Sigmoid colon (tissue), 7 donors: ENCODE results near the gene RANBP17. TPM values are rescaled to one million over a fixed set of nuclear protein-coding genes. Genes with fewer than 3 reads are reported as not detected.

ENCODE experiments used
- DNase-seq: peaks from one replicate; pipeline ENCODE4 v3.0.0-alpha.2; 2019
- H3K27ac ChIP-seq, 4 donors: fragments of 200-600 bp; sonication (generic); one replicate each; pipeline ENCODE4 v1.5.1; 2016 to 2019; ENCODE audit warnings: mild to moderate bottlenecking in 1 of 4
- H3K27me3 ChIP-seq, 3 donors: fragments of 200-600 bp; sonication (generic); one replicate each; pipeline ENCODE4 v1.5.1; 2019; ENCODE audit warnings: mild to moderate bottlenecking in 1 of 3
- H3K36me3 ChIP-seq, 4 donors: fragments of 200-600 bp; sonication (generic); one replicate each; pipeline ENCODE4 v1.5.1; 2016 to 2019
- H3K4me1 ChIP-seq, 4 donors: fragments of 200-600 bp; sonication (generic); one replicate each; pipeline ENCODE4 v1.5.1; 2017 to 2019
- H3K4me3 ChIP-seq, 4 donors: fragments of 200-600 bp; sonication (generic); one replicate each; pipeline ENCODE4 v1.5.1; 2017 to 2019; ENCODE audit warnings: mild to moderate bottlenecking in 2 of 4, moderate library complexity in 1 of 4
- H3K9me3 ChIP-seq, 4 donors: fragments of 200-600 bp in 3 of 4; sonication (generic) in 3 of 4; one replicate each; pipeline versions ENCODE4 v1.5.1 to v1.6.1; 2013 to 2019
- EP300 ChIP-seq, 4 donors: sonication (generic); formaldehyde crosslinking; IDR thresholded peaks; one replicate each; pipeline ENCODE4 v1.6.1; 2017; ENCODE audit warnings: antibody characterized with exemption in 4 of 4
- POLR2A ChIP-seq, 2 donors: fragments of 450-650 bp; IDR thresholded peaks; one replicate each; pipeline ENCODE4 v1.6.1; 2016; ENCODE audit warnings: antibody characterized with exemption in 2 of 2, mild to moderate bottlenecking in 2 of 2, moderate library complexity in 2 of 2
- POLR2AphosphoS5 ChIP-seq, 4 donors: sonication (generic); formaldehyde crosslinking; IDR thresholded peaks; one replicate each; pipeline ENCODE4 v1.6.1; 2017; ENCODE audit warnings: antibody characterized with exemption in 4 of 4
- WGBS, 2 donors: extraction: QIAGEN DNeasy Blood & Tissue Kit; methylation state at CpG; one replicate each; pipeline ENCODE4 v1.1.7; 2013; 5-methylcytosine and 5-hydroxymethylcytosine counted together
- intact Hi-C: fragments of 100-400 bp; cut with DNase I; formaldehyde crosslinking; loops from one replicate; pipeline ENCODE4 v1.15.1; 2023
- polyA plus RNA-seq, 3 donors: library from polyadenylated mRNA; stranded (reverse); fragments of 200-250 nt; gene quantifications; one replicate each; pipeline ENCODE4 v1.2.3, GENCODE V29; 2013
- total RNA-seq, 4 donors: library from RNA; depleted of rRNA; stranded (reverse); fragments of >200 nt; gene quantifications; one replicate each; pipeline ENCODE4 v1.1.0, GENCODE V29; 2016
- TF ChIP-seq, protein P1 (sequence below), 4 experiments: fragments of 450-650 bp in 3 of 4; fragments of 200-600 bp in 1 of 4; IDR thresholded peaks; one replicate each; pipeline ENCODE4 v1.5.1; 2016 to 2019; ENCODE audit warnings: antibody characterized with exemption in 4 of 4, mild to moderate bottlenecking in 3 of 4, moderate library complexity in 2 of 4
- donor health status: healthy with polysubstance abuse.
- donor health status: Bipolar disorder and iron deficiency.
- donor health status: healthy.

The RANBP17 gene
- total and polyA plus RNA-seq, 7 donors, result 0.23 to 25.8 (median 11.4) TPM

DNA sequence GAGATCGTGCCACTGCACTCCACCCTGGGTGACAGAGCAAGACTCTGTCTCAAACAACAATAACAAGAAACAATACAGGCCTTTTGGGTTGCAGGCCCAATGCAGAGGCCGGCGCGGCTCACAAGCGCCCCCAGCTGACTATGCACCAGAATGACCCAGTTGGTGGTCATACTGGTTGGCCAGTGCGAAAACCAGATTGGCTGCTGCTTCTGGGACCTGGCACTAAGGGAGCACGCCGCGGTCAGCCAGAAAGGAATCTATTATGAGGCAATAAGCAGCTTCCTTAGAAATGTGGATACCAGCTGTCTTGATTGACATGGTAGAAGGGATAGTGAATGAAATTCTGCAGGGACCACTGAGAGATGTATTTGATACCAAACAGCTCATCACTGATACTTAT lies 35.0 kb downstream of the RANBP17 start:
- Histone ChIP-seq H3K9me3 (no peaks in the 10 kb centered on the region), H3K27me3 (no peaks in the 10 kb centered on the region), H3K27ac (no peak overlapping the region), H3K4me1 (no peaks in the 10 kb centered on the region), H3K4me3 (no peak overlapping the region), H3K36me3 (no peaks in the 10 kb centered on the region)
- DNase-seq, result no peak
- intact Hi-C loops, result no loop called here
- no peak for TF ChIP-seq POLR2A (IDR thresholded peaks at IDR 0.05)
- TF ChIP-seq POLR2AphosphoS5 (IDR thresholded peaks at IDR 0.05), result no peak
- TF ChIP-seq, protein P1, sequence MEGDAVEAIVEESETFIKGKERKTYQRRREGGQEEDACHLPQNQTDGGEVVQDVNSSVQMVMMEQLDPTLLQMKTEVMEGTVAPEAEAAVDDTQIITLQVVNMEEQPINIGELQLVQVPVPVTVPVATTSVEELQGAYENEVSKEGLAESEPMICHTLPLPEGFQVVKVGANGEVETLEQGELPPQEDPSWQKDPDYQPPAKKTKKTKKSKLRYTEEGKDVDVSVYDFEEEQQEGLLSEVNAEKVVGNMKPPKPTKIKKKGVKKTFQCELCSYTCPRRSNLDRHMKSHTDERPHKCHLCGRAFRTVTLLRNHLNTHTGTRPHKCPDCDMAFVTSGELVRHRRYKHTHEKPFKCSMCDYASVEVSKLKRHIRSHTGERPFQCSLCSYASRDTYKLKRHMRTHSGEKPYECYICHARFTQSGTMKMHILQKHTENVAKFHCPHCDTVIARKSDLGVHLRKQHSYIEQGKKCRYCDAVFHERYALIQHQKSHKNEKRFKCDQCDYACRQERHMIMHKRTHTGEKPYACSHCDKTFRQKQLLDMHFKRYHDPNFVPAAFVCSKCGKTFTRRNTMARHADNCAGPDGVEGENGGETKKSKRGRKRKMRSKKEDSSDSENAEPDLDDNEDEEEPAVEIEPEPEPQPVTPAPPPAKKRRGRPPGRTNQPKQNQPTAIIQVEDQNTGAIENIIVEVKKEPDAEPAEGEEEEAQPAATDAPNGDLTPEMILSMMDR (IDR thresholded peaks at IDR 0.05), result no peak
- no peak for TF ChIP-seq EP300 (IDR thresholded peaks at IDR 0.05)
- WGBS, 2 donors, result 82 to 90% methylated on average over 9 of the region's 9 CpGs

DNA sequence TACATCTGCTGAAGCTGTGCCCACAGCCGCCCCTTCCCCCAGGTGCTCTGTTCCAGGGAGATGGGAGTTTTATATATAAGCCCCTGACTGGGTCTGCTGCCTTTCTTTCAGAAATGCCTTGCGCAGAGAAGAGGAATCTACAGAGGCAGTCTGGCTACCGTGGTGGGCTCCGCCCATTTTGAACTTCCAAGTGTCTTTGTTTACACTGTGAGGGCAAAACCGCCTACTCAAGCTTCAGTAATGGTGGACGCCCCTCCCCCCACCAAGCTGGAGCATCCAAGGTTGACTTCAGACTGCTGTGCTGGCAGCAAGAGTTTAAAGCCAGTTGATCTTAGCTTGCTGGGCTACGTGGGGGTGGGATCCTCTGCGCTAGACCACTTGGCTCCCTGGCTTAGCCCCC lies 41.3 kb downstream of the RANBP17 start:
- H3K4me3 ChIP-seq, result no peak overlapping the region
- TF ChIP-seq POLR2AphosphoS5 (IDR thresholded peaks at IDR 0.05), result no peak
- H3K27ac ChIP-seq, result no peak overlapping the region
- H3K4me1 ChIP-seq, result no peaks in the 10 kb centered on the region
- 89 to 90% methylated on average over 8 of the region's 8 CpGs for WGBS, 2 donors
- H3K36me3 ChIP-seq, result no peaks in the 10 kb centered on the region
- DNase-seq, result no peak
- intact Hi-C loops, result no loop called here
- no peaks in the 10 kb centered on the region for H3K27me3 ChIP-seq
- H3K9me3 ChIP-seq, result no peaks in the 10 kb centered on the region

DNA sequence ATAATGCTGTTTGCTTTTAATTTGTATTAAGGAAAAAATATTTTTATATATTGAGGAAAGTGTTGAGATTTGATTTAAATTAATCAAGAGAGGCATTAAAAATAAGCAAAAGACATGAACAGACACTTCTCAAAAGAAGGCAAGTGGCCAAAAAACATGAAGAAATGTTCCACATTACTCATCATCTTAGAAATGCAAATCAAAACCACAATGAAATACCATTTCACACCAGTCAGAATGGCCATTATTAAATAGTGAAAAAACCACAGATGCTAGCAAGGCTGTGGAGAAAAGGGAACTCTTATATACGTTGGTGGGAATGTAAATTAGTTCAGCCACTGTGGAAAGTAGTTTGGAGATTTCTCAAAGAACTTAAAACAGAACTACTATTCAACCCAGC lies 45.9 kb downstream of the RANBP17 start:
- Histone ChIP-seq H3K27me3 (no peaks in the 10 kb centered on the region), H3K27ac (no peak overlapping the region), H3K4me3 (no peak overlapping the region), H3K36me3 (peaks cover 0 to 7% (median 0%) of the 10 kb centered on the region in 4 donors), H3K9me3 (no peaks in the 10 kb centered on the region), H3K4me1 (no peaks in the 10 kb centered on the region)
- TF ChIP-seq POLR2AphosphoS5 (IDR thresholded peaks at IDR 0.05) (no peak), EP300 (IDR thresholded peaks at IDR 0.05) (no peak), POLR2A (IDR thresholded peaks at IDR 0.05) (no peak)
- TF ChIP-seq, protein P1 (IDR thresholded peaks at IDR 0.05), result no peak
- DNase-seq, result no peak
- 64 to 79% methylated on average over 1 of the region's 1 CpG for WGBS, 2 donors
- intact Hi-C loops, result no loop called here

- H3K4me3 ChIP-seq, result no peak overlapping the region
- no peaks in the 10 kb centered on the region for H3K9me3 ChIP-seq
- WGBS, 2 donors, result 80 to 82% methylated on average over 3 of the region's 3 CpGs
- H3K36me3 ChIP-seq, result peaks cover 0 to 7% (median 0%) of the 10 kb centered on the region in 4 donors
- no peak for DNase-seq
- no peak for TF ChIP-seq POLR2AphosphoS5 (IDR thresholded peaks at IDR 0.05)
- TF ChIP-seq POLR2A (IDR thresholded peaks at IDR 0.05), result no peak
- TF ChIP-seq, protein P1 (IDR thresholded peaks at IDR 0.05), result no peak
- TF ChIP-seq EP300 (IDR thresholded peaks at IDR 0.05), result no peak
- peaks cover 0 to 7% (median 3%) of the 10 kb centered on the region in 4 donors for H3K4me1 ChIP-seq
- H3K27ac ChIP-seq, result no peak overlapping the region
- intact Hi-C loops, result no loop called here
- H3K27me3 ChIP-seq, result no peaks in the 10 kb centered on the region
Observed at GRCh38 chr5:170913573-170913972, 51.8 kb downstream of the RANBP17 start.

DNA sequence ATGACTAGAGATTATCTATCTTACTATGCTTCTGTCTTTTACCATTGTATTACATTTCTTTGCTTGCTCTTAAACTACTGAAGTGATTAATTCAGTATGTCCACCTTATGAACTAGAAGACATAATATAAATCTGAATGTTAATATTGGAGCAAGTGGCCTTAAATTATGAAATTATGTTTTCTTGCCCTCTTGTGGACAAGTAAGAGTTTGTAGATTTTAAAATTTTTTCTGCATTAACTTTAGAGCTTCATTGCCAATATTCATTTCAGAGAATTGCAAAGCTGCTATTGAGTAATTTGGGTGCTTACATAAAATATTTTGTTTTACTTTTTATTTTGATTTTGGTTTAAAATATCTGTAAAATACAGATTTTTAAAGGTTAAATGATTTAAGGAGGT lies 55.3 kb downstream of the RANBP17 start:
- Histone ChIP-seq H3K27me3 (no peaks in the 10 kb centered on the region), H3K4me3 (no peak overlapping the region), H3K36me3 (no peaks in the 10 kb centered on the region), H3K27ac (no peak overlapping the region), H3K4me1 (peaks cover 0 to 7% (median 3%) of the 10 kb centered on the region in 4 donors), H3K9me3 (no peaks in the 10 kb centered on the region)
- DNase-seq, result no peak
- intact Hi-C loops, result no loop called here
- TF ChIP-seq POLR2A (IDR thresholded peaks at IDR 0.05) (no peak), EP300 (IDR thresholded peaks at IDR 0.05) (no peak), POLR2AphosphoS5 (IDR thresholded peaks at IDR 0.05) (no peak)
- TF ChIP-seq, protein P1 (IDR thresholded peaks at IDR 0.05), result no peak
